Stimulated activated CD8-positive, alpha-beta memory T cell treated with anti-CD3 and anti-CD28 coated beads, Interleukin-15, amount 100 ng/mL, for 48 hours (primary cell): ENCODE measurements around the gene LSR.

Experiments used
- DNase-seq, 2 donors: peaks; one replicate each; pipeline ENCODE4 v3.0.0-alpha.2; 2020; ENCODE audit warnings: low read depth in 2 of 2

Gene LSR

DNA sequence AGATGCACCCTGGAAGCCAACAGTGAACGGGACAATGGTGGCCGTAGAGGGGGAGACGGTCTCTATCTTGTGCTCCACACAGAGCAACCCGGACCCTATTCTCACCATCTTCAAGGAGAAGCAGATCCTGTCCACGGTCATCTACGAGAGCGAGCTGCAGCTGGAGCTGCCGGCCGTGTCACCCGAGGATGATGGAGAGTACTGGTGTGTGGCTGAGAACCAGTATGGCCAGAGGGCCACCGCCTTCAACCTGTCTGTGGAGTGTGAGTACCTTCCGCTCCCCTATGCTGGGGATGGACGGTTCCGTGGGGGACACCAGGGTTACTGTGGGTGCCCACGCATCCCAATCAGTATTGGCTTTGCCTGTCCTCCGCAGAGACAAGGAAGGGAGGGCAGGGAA, 53.6 kb downstream of the LSR start:
- DNase-seq: no peak

- no peak for DNase-seq
Measured at GRCh38 chr19:35303357-35303915, 54.6 kb downstream of the LSR start.

GRCh38 chr19:35304036-35304435, 55.2 kb downstream of the LSR start:
- DNase-seq: no peak

GRCh38 chr19:35305181-35305580, 56.4 kb downstream of the LSR start:
- DNase-seq: no peak

DNA sequence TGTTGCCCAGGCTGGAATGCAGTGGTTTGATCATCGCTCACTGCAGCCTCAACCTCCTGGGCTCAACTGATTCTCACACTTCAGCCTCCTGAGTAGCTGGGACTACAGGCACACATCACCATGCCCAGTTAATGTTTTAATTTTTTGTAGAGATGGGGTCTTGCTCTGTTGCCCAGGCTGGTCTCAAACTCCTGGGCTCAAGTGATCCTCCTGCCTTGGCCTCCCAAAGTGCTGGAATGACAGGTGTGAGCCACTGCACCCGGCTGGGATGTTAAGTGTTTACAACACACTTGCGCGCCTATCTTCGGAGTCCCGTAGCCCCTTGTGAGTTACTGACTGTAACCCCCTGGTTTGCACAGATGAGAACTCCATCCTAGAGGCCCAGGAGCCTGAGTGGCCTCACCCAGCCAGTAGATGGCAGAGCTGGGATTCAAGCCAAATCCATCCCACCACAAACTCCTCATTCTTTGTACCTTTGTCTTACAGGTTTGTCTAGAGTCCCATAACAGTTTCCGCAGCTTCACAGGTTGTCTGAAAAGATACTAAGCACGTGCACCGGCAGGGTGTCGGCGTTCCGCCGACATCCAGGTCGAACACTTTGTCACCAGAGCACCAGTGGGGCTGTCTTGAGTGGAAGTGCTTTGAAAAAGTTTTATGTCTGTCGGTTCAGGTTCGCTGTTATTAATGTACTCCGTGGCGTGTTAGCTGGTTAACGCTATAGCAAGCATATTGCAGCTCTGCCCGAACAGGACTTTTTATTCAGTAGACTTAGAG, 57.9 kb downstream of the LSR start:
- DNase-seq: no peak

- no peak for DNase-seq
Measured at GRCh38 chr19:35307931-35308330, 59.1 kb downstream of the LSR start.

DNA sequence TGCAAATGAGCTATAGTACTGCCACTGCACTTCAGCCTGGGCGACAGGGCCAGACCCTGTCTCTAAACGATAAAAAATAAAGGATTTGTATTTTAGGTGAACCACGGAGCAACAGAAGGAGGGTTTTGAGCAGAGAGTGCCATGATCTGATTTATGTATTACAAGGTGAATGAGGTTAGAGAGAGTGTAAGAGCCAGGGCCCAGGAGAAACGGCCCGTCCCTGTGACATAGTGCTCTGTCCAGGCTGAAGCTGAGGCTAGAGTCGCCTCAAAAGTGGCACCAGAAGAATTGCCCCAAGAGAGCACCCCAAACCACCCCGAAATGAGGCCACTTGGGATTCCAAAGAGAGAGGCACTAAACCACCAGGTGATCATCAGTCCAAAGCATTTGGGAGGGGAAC, 60.1 kb downstream of the LSR start:
- no peak for DNase-seq

DNA sequence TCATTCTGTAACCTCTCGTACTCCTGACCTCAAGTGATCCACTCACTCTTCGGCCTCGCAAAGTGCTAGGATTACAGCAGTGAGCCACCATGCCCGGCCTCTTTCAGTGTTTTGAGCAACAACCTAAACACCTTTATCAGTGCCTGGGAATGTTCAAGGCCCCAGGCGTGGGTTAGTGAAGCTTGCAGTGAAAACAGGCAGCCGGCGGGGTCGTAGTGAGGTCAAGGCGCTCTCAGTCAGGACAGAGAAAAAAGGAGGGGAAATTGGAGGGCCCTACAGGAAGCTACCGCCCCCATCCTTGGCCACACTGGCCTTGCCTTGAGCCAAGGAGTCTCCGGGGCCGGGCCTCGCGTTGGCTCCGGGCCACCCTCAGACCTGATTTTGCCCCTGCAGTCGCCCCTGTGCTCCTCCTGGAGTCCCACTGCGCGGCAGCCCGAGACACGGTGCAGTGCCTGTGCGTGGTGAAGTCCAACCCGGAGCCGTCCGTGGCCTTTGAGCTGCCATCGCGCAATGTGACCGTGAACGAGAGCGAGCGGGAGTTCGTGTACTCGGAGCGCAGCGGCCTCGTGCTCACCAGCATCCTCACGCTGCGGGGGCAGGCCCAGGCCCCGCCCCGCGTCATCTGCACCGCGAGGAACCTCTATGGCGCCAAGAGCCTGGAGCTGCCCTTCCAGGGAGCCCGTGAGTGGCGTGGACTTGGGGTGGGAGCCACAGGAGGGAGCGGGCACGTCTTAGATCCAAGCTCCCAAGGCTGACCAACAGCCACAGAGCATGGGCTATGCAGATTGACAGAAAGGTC, 60.9 kb downstream of the LSR start:
- no peak for DNase-seq

DNA sequence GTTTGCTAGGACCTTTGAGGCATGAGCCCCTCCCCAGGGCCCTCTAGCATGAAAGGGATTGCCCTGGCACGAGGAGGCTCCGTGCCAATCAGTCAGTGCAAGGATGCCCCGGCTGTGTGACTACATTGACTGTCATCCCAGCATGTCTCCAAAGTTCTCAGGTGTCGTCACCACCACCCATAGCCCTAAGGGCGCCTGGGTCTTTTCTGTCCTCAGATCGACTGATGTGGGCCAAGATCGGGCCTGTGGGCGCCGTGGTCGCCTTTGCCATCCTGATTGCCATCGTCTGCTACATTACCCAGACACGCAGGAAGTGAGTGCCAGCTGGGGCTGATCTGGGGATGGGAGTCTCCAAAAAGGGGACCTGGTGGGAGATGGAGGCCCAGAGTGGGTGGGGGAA, 61.5 kb downstream of the LSR start:
- DNase-seq: no peak

- no peak for DNase-seq
Measured at GRCh38 chr19:35310811-35311465, 62.1 kb downstream of the LSR start.

- no peak for DNase-seq
Measured at GRCh38 chr19:35311901-35312665, 63.3 kb downstream of the LSR start.

- no peak for DNase-seq
Measured at GRCh38 chr19:35313587-35313986, 64.8 kb downstream of the LSR start.

- DNase-seq: no peak
Measured at GRCh38 chr19:35314031-35314430, 65.2 kb downstream of the LSR start.

GRCh38 chr19:35314858-35315470, 66.2 kb downstream of the LSR start:
- DNase-seq: no peak

DNA sequence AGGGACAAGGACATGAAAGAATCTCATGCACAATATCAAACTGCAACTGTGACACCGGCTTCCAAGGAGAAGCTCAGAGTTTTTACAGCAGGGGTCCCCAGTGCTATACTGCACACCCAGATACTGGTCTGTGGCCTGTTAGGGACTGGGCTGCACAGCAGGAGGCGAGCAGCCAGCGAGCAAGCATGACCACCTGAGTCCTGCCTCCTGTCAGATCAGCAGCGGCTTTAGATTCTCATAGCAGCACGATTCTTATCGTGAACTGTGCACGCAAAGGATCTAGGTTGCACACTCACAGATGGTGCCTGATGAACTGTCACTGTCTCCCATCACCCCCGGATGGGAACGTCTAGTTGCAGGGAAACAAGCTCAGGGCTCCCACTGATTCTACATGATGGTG, 67.1 kb downstream of the LSR start:
- no peak for DNase-seq

DNA sequence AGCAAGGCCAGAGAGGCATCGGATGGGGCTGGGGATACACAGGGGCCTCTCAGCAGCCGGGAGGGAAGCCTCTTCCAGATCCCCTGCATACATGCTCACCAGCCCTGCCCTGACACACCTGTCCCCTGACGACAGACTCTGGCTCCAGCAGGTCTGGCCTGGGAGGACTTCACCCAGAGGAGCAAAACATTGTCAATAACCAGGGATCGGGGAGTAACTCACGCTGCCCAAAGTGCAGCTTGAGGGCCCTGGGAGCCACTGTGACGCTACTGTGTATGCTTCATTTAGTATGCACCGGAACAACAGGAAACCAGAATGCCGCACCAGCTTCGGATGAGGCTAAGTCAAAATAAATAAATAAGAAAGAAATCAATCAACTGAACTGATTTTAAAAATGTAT, 67.8 kb downstream of the LSR start:
- no peak for DNase-seq
